Astrocyte of the cerebellum (primary cell): Measurements from ENCODE around the gene CLK2.
"Not testable (repeated sequence)": the region's sequence is repeated elsewhere in the genome, so short reads cannot be mapped to it uniquely, and the experiment has no call there.

Experiments used
- DNase-seq: peaks from one replicate; pipeline ENCODE4 v3.0.0-alpha.2; 2011; ENCODE audit warnings: low read depth
- H3K4me3 ChIP-seq: 2 replicates; pipeline ENCODE4 v1.5.1; 2011; ENCODE audit warnings: mild to moderate bottlenecking, low read depth, low read length, moderate library complexity
- in situ Hi-C: cut with HindIII; loops from 2 replicates; pipeline ENCODE4 v1.10.0; 2017; ENCODE audit warnings: low sequenced_read_pairs
- TF ChIP-seq, protein P1 (sequence below): IDR thresholded peaks from 2 replicates; pipeline ENCODE4 v1.5.1; 2012; ENCODE audit warnings: low read length, low read depth, moderate library complexity, mild to moderate bottlenecking; ENCODE audit errors: missing control alignments

The CLK2 gene

GRCh38 chr1:155245163-155245524, 28.2 kb downstream of the CLK2 start:
- H3K4me3 ChIP-seq: peak overlapping the region; percentile 54
- in situ Hi-C loops: no loop called here

DNA sequence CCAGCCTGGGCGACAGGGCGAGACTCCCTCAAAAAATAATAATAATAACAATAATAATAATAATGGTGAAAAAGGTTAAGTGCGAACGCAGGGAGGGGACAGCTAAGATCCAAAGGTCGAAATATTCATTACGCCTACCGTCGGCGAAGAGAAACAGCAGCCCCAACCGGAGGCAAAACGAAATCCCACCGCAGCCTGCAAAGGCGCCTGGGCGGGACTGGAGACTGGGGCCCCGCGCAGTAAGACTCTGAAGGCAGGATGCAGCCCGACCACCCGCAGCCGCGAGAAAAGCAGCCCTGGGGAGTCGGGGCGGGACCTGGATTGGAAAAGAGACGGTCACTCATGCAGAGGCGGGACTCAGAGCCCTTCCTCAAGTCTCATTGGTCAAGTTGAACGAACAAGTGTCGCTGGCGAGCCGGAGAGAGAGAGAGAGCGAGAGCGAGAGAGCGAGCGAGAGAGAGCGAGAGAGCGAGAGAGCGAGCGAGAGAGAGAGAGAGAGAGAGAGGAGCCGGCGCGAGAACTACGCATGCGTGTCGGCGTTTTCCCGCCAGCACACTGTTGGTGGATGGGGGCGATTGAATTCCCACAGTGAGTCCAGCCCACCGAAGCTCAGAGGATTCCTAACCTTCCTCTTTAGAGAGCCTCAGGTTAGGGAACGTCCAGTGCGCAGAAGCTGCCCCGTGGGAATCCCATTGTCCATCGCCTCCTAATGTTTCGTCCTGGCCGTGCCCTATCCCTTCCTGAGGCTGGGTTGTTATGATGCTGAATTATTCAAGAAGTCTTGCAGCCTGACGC, 28.7 kb downstream of the CLK2 start:
- H3K4me3 ChIP-seq: peak overlapping the region; percentile 54
- DNase-seq: peak; percentile 98
- in situ Hi-C loops: no loop called here
- TF ChIP-seq, protein P1, sequence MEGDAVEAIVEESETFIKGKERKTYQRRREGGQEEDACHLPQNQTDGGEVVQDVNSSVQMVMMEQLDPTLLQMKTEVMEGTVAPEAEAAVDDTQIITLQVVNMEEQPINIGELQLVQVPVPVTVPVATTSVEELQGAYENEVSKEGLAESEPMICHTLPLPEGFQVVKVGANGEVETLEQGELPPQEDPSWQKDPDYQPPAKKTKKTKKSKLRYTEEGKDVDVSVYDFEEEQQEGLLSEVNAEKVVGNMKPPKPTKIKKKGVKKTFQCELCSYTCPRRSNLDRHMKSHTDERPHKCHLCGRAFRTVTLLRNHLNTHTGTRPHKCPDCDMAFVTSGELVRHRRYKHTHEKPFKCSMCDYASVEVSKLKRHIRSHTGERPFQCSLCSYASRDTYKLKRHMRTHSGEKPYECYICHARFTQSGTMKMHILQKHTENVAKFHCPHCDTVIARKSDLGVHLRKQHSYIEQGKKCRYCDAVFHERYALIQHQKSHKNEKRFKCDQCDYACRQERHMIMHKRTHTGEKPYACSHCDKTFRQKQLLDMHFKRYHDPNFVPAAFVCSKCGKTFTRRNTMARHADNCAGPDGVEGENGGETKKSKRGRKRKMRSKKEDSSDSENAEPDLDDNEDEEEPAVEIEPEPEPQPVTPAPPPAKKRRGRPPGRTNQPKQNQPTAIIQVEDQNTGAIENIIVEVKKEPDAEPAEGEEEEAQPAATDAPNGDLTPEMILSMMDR: peak; percentile 39

More at GRCh38 chr1:155245163-155245524, 28.2 kb downstream of the CLK2 start:
- TF ChIP-seq, protein P1: no peak
- no peak for DNase-seq

DNA sequence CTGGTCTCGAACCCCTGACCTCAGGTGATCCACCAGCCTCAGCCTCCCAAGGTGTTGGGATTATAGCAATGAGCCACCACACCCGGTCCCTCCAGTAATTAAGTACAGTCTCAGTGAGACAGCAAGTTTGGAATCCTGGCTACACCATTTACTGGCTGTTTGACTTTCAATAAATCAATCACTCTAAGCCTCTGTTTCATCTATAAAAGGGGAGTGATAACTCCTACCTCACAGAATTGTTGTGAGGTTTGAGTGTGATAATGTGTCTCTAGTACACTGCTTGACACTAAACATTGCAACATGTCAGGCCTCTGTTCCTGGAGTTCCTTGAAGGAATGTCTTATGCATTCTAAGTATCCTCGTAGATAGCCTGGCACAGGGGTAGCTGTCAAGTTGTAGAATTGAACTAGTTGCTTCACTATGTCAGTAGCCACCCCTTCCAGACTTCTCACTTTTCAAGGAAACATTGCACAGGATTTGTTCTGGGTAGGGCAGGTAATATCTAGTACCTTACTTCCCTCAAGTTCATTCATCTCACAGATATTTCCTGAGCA, 30.4 kb downstream of the CLK2 start:
- in situ Hi-C loops: no loop called here
- peak overlapping the region; percentile 54 for H3K4me3 ChIP-seq
- TF ChIP-seq, protein P1: no peak

GRCh38 chr1:155241841-155242264, 31.5 kb downstream of the CLK2 start:
- TF ChIP-seq, protein P1: no peak
- DNase-seq: no peak
- no peak overlapping the region for H3K4me3 ChIP-seq
- in situ Hi-C loops: no loop called here

More for the DNA sequence above, 30.4 kb downstream of the CLK2 start:
- no peak for DNase-seq

DNA sequence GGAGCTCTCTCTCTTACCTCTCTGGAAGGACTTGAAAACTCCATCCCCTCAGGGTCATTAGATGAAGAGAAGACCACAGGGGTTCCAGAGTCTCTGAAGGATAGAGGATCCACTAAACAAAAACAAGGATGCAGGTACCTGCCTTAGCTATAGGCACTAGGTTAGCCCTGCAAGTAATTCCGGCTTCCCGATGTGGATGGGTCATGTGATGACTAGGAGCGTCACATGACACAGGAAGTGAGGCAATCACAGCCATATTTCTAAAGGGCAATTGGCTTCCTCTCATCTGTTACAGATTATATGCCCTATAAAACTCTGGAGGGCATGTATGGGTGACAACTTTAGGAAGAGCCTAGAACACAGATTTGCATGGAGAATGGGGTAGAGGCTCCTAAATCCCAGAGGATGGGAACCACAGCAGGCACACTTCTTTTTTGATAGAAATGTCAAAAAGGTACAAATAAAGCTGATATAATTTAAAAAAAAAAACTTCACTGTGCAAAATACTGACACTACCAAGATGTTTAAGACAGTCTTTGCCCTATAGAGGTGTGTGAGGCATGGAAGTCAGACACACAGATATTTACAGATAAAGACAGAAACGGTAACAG, 32.1 kb downstream of the CLK2 start:
- in situ Hi-C loops: no loop called here
- peak; percentile 63 for DNase-seq
- H3K4me3 ChIP-seq: peak overlapping the region; percentile 47
- TF ChIP-seq, protein P1: no peak

- TF ChIP-seq, protein P1: no peak
- in situ Hi-C loops: no loop called here
- H3K4me3 ChIP-seq: no peak overlapping the region
- no peak for DNase-seq
Observed at GRCh38 chr1:155236451-155236850, 36.9 kb downstream of the CLK2 start.

DNA sequence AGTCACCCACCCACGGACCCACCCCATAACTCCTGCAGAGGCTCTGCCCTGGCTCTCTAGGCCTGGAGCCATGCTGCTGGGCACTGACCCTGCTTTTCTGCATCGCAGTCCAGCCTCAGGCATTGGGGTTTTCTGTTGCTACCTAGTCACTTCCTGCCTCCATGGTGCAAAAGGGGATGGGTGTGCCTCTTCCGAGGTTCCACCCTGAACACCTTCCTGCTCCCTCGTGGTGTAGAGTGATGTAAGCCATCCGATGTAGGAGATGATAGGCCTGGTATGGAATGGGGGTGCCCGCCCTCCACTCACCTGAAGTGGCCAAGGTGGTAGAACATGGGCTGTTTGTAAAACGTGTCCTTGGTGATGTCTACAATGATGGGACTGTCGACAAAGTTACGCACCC, 37.9 kb downstream of the CLK2 start:
- DNase-seq, H3K4me3 ChIP-seq, in situ Hi-C loops: not testable (repeated sequence)

GRCh38 chr1:155233502-155233901, 39.8 kb downstream of the CLK2 start:
- DNase-seq, in situ Hi-C loops, H3K4me3 ChIP-seq: not testable (repeated sequence)

DNA sequence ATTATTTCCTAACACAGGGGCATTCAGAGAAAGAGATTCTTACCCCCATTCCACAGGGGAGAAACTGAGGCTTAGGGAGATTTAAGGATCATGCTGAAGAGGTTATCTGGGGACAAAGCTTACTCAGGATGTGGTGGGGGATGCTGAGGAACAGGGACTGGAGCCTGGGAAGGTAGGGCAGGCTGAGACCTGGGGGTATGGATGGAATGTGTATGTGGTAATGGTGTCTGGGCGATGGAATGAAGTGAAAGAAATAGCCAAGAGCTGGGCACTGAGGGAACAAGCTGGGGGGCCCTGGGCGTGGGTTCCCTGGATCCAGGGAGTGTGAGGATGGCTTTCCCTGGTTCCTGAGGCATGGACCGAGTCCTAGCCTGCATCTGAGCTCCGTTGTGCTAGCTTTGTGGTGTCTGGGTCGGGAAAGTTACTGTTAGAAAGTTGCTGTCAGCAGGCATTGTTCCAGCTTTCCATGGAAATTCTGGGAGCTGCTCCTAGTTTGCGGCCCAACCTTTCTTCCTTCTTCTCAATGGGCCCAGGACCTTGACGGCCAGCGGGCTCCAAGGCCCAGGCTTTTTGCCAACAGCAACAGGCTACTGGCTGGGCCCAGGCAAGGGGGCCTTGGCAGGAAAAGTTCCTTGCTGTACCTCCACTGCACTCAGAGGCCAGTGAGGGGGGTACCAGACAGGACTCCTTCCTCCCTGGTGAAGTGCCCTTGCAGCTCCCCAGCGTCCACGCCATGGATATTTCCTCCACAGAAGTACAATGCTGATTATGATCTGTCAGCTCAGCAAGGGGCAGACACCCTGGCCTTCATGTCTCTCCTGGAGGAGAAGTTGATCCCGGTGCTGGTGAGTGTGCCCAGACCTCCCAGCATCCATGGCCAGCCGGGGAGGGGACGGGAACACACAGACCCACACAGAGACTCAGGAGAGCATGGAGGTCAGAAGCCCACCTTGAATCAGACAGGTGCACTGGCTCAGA, 41.0 kb downstream of the CLK2 start:
- H3K4me3 ChIP-seq, in situ Hi-C loops, DNase-seq: not testable (repeated sequence)
